Loucy (cell line): ENCODE data around the gene DEPDC5.

Experiments used
- H2AFZ ChIP-seq: fragments of 200-600 bp; sonication (generic); 2 replicates; pipeline ENCODE4 v1.6.0; 2016; ENCODE audit warnings: antibody characterized with exemption, mild to moderate bottlenecking, low read length, moderate library complexity
- H3F3A ChIP-seq: fragments of 200-600 bp; 2 replicates; pipeline ENCODE4 v1.6.0; 2016; ENCODE audit warnings: antibody characterized with exemption, low read depth, mild to moderate bottlenecking
- H3K27me3 ChIP-seq: fragments of 200-600 bp; sonication (generic); 2 replicates; pipeline ENCODE4 v1.6.1; 2014; ENCODE audit warnings: low read length, mild to moderate bottlenecking; ENCODE audit not compliant: insufficient read depth, poor library complexity, severe bottlenecking
- H3K36me3 ChIP-seq: fragments of 200-600 bp; sonication (generic); 2 replicates; pipeline ENCODE4 v1.6.1; 2016; ENCODE audit warnings: low read length; ENCODE audit not compliant: insufficient read depth
- H3K4me1 ChIP-seq: fragments of 200-600 bp; sonication (generic); 2 replicates; pipeline ENCODE4 v1.5.1; 2014; ENCODE audit warnings: low read length, mild to moderate bottlenecking; ENCODE audit not compliant: insufficient read depth, poor library complexity, severe bottlenecking
- H3K4me2 ChIP-seq: fragments of 200-600 bp; sonication (generic); 2 replicates; pipeline ENCODE4 v1.6.0; 2014; ENCODE audit warnings: antibody characterized with exemption, low read length, low read depth, mild to moderate bottlenecking; ENCODE audit not compliant: poor library complexity, severe bottlenecking
- H3K4me3 ChIP-seq: fragments of 200-600 bp; sonication (generic); 2 replicates; pipeline ENCODE4 v1.5.1; 2014; ENCODE audit warnings: low read length, mild to moderate bottlenecking, mixed read lengths; ENCODE audit not compliant: poor library complexity, severe bottlenecking
- H3K79me2 ChIP-seq: fragments of 200-600 bp; sonication (generic); 2 replicates; pipeline ENCODE4 v1.6.1; 2014; ENCODE audit warnings: low read length; ENCODE audit not compliant: insufficient read depth
- H3K9ac ChIP-seq: fragments of 200-600 bp; sonication (generic); 2 replicates; pipeline ENCODE4 v1.6.0; 2014; ENCODE audit warnings: mild to moderate bottlenecking, low read depth, low read length, moderate library complexity; ENCODE audit not compliant: poor library complexity, severe bottlenecking
- H3K9me2 ChIP-seq: fragments of 200-600 bp; sonication (generic); replicated peaks from 2 replicates; pipeline ENCODE4 v1.6.1; 2016; ENCODE audit warnings: low read depth, low read length, mixed read lengths
- H3K9me3 ChIP-seq: fragments of 200-600 bp; sonication (generic); 2 replicates; pipeline ENCODE4 v1.6.1; 2014; ENCODE audit warnings: mild to moderate bottlenecking, antibody characterized with exemption, low read length, low read depth; ENCODE audit not compliant: insufficient read depth
- H4K20me1 ChIP-seq: fragments of 200-600 bp; sonication (generic); 2 replicates; pipeline ENCODE4 v1.6.0; 2014; ENCODE audit warnings: antibody characterized with exemption, low read length, mild to moderate bottlenecking; ENCODE audit not compliant: insufficient read depth, poor library complexity, severe bottlenecking
- CTCF ChIP-seq: fragments of 200-600 bp; sonication (generic); conservative IDR thresholded peaks from 2 replicates; pipeline ENCODE4 v1.5.1; 2014; ENCODE audit warnings: mild to moderate bottlenecking, antibody characterized with exemption, low read length
- EZH2phosphoT487 ChIP-seq: fragments of 200-600 bp; IDR thresholded peaks from 2 replicates; pipeline ENCODE4 v1.6.1; 2018; ENCODE audit warnings: antibody characterized with exemption, mild to moderate bottlenecking, moderate library complexity, borderline replicate concordance

DEPDC5 gene

GRCh38 chr22:31901388-31902137 is 147.7 kb downstream of the DEPDC5 start:
- Histone ChIP-seq H3K9me3 (no peaks in the 10 kb centered on the region), H3K9ac (no peak overlapping the region), H3F3A (no peaks in the 10 kb centered on the region), H3K27me3 (no peaks in the 10 kb centered on the region), H3K4me2 (no peak overlapping the region), H2AFZ (no peak overlapping the region), H3K9me2 (no peaks in the 10 kb centered on the region), H3K4me1 (no peaks in the 10 kb centered on the region), H4K20me1 (no peaks in the 10 kb centered on the region), H3K4me3 (no peak overlapping the region), H3K79me2 (no peaks in the 10 kb centered on the region), H3K36me3 (peaks cover 26% of the 10 kb centered on the region; the same call in 1 of the 2 replicates)
- TF ChIP-seq CTCF: no peak
- TF ChIP-seq EZH2phosphoT487: no peak

GRCh38 chr22:31904651-31905050 is 150.8 kb downstream of the DEPDC5 start:
- H3K36me3 ChIP-seq: peaks cover 11% of the 10 kb centered on the region; the same call in 1 of the 2 replicates

GRCh38 chr22:31905356-31905755 is 151.5 kb downstream of the DEPDC5 start:
- no peaks in the 10 kb centered on the region for H3K79me2 ChIP-seq
- no peak overlapping the region for H3K4me3 ChIP-seq
- no peak for TF ChIP-seq EZH2phosphoT487
- no peak for TF ChIP-seq CTCF
- H3K9me3 ChIP-seq: no peaks in the 10 kb centered on the region
- no peak overlapping the region for H3K9ac ChIP-seq
- H3K4me1 ChIP-seq: no peaks in the 10 kb centered on the region
- no peak overlapping the region for H2AFZ ChIP-seq
- no peak overlapping the region for H3K4me2 ChIP-seq
- no peaks in the 10 kb centered on the region for H4K20me1 ChIP-seq
- no peaks in the 10 kb centered on the region for H3K9me2 ChIP-seq
- peaks cover 11% of the 10 kb centered on the region; the same call in 1 of the 2 replicates for H3K36me3 ChIP-seq
- no peaks in the 10 kb centered on the region for H3K27me3 ChIP-seq
- no peaks in the 10 kb centered on the region for H3F3A ChIP-seq

More at GRCh38 chr22:31904651-31905050, 150.8 kb downstream of the DEPDC5 start:
- no peak overlapping the region for H3K9ac ChIP-seq
- H3K4me3 ChIP-seq: no peak overlapping the region
- H3F3A ChIP-seq: no peaks in the 10 kb centered on the region
- no peaks in the 10 kb centered on the region for H3K4me1 ChIP-seq
- no peaks in the 10 kb centered on the region for H3K9me2 ChIP-seq
- H3K9me3 ChIP-seq: no peaks in the 10 kb centered on the region
- no peaks in the 10 kb centered on the region for H4K20me1 ChIP-seq
- no peaks in the 10 kb centered on the region for H3K27me3 ChIP-seq
- no peak overlapping the region for H2AFZ ChIP-seq
- H3K79me2 ChIP-seq: no peaks in the 10 kb centered on the region
- TF ChIP-seq CTCF (no peak), EZH2phosphoT487 (no peak)
- no peak overlapping the region for H3K4me2 ChIP-seq
